Measurements from ENCODE around the gene LYPLAL1.

DNA sequence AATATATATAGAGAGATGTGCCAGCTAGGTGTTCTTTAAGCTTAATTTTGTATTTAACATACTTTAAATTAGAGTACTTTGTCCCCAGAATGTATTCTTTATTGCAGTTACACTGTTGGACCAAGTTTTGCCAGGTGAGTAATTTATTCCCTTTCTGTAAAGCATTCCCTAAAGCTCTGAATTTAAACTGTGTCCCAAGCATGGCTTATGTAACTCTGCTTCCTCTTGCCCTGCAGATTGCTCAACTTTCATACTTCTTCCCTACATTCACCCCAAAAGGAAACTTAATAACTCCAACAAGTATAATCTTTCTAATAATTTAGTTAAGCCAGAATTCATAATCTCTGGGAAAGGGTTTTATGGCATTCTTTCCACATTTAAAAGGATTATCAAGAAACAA is 5.6 kb downstream of the LYPLAL1 start:
- TF ChIP-seq, protein P1, sequence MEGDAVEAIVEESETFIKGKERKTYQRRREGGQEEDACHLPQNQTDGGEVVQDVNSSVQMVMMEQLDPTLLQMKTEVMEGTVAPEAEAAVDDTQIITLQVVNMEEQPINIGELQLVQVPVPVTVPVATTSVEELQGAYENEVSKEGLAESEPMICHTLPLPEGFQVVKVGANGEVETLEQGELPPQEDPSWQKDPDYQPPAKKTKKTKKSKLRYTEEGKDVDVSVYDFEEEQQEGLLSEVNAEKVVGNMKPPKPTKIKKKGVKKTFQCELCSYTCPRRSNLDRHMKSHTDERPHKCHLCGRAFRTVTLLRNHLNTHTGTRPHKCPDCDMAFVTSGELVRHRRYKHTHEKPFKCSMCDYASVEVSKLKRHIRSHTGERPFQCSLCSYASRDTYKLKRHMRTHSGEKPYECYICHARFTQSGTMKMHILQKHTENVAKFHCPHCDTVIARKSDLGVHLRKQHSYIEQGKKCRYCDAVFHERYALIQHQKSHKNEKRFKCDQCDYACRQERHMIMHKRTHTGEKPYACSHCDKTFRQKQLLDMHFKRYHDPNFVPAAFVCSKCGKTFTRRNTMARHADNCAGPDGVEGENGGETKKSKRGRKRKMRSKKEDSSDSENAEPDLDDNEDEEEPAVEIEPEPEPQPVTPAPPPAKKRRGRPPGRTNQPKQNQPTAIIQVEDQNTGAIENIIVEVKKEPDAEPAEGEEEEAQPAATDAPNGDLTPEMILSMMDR (IDR thresholded peaks at IDR 0.05; ENCODE audit: insufficient read depth, low read length, poor library complexity, severe bottlenecking) = no peak
- no peak for TF ChIP-seq EZH2phosphoT487 (conservative IDR thresholded peaks at IDR 0.05; ENCODE audit: low read length)

Data from SU-DHL-6 (cell line).